Upper lobe of left lung (tissue), 6 donors: ENCODE measurements around the gene TRPV3. TPM values are rescaled to one million over a fixed set of nuclear protein-coding genes. Genes with fewer than 3 reads are reported as not detected.
"Not testable (repeated sequence)": the region's sequence is repeated elsewhere in the genome, so short reads cannot be mapped to it uniquely, and the experiment has no call there.

ENCODE experiments used
- ATAC-seq, 2 donors: fragments of 200-7000 bp; cut with Tn5 transposase; one replicate each; pipeline ENCODE4 v1.9.1; 2022; ENCODE audit warnings: mild to moderate bottlenecking in 2 of 2, moderate library complexity in 2 of 2; ENCODE audit not compliant: low FRiP score in 2 of 2
- DNase-seq, 2 donors: peaks; one replicate each; pipeline ENCODE4 v3.0.0-alpha.2; 2019 to 2020
- H3K27ac ChIP-seq, 4 donors: fragments of 200-600 bp; sonication (generic); one replicate each; pipeline ENCODE4 v1.5.1; 2016 to 2019
- H3K27me3 ChIP-seq, 4 donors: fragments of 200-600 bp; sonication (generic); one replicate each; pipeline ENCODE4 v1.5.1; 2017 to 2019
- H3K36me3 ChIP-seq, 4 donors: fragments of 200-600 bp; sonication (generic); one replicate each; pipeline ENCODE4 v1.5.1; 2016 to 2019
- H3K4me1 ChIP-seq, 4 donors: fragments of 200-600 bp; sonication (generic); one replicate each; pipeline ENCODE4 v1.5.1; 2018 to 2019
- H3K4me3 ChIP-seq, 4 donors: fragments of 200-600 bp; sonication (generic); one replicate each; pipeline ENCODE4 v1.5.1; 2017 to 2019; ENCODE audit warnings: mild to moderate bottlenecking in 2 of 4, moderate library complexity in 1 of 4
- H3K9me3 ChIP-seq, 4 donors: fragments of 200-600 bp; sonication (generic); one replicate each; pipeline ENCODE4 v1.5.1; 2018 to 2019
- EP300 ChIP-seq, 4 donors: sonication (generic); formaldehyde crosslinking; IDR thresholded peaks; one replicate each; pipeline ENCODE4 v1.5.1; 2017; ENCODE audit warnings: antibody characterized with exemption in 4 of 4, control low read depth in 2 of 4
- POLR2A ChIP-seq, 4 donors: fragments of 450-650 bp; IDR thresholded peaks; one replicate each; pipeline ENCODE4 v1.5.1; 2016 to 2017; ENCODE audit warnings: antibody characterized with exemption in 4 of 4, mild to moderate bottlenecking in 2 of 4
- POLR2AphosphoS5 ChIP-seq, 2 donors: sonication (generic); formaldehyde crosslinking; IDR thresholded peaks; one replicate each; pipeline ENCODE4 v1.5.1; 2017; ENCODE audit warnings: antibody characterized with exemption in 2 of 2
- WGBS, 2 donors: methylation state at CpG; one replicate each; pipeline ENCODE4 v1.1.5; 2017 to 2018; 5-methylcytosine and 5-hydroxymethylcytosine counted together
- total RNA-seq, 6 donors: library from RNA; depleted of rRNA in 4 of 6; stranded (reverse); fragments of >200 nt in 4 of 6; gene quantifications; one replicate each; pipeline versions ENCODE4 v1.1.0 to v1.2.1, GENCODE V29; 2016 to 2021
- TF ChIP-seq, protein P1 (sequence below), 6 experiments: fragments of 450-650 bp in 4 of 6; fragments of 200-600 bp in 2 of 6; sonication (generic) in 2 of 6; IDR thresholded peaks; one replicate each; pipeline ENCODE4 v1.5.1; 2016 to 2019; ENCODE audit warnings: antibody characterized with exemption in 6 of 6
- donor health status: DM: no; HTN: no; CAD: no; lungs with moderate emphysema.
- donor health status: DM: no; HTN: yes; CAD: no; lungs with severe emphysema.

The TRPV3 gene
- total RNA-seq, 6 donors from 2014 or later, result under 0.01 to 0.84 (median 0.28) TPM

DNA sequence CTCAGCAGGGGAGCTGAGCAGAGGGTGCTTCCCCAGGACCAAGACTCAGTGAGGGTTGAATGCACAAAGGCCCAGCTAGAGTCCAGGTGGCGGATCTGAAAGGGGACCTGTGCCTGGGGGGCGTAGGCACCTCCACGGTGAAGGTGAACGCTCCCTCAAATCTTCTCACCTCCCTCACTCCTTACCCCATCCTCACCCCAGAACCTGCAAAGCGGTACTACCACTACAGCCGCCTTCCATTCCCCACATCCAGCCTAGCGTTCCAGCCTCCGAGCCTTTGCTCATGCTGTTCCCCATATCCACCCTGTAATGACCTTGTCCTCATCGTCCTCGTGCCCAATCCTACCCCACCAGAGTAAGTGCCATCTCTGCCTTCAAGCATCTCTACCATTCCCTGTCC, 30.6 kb downstream of the TRPV3 start:
- Histone ChIP-seq H3K9me3 (no peaks in the 10 kb centered on the region), H3K27ac (no peak overlapping the region), H3K27me3 (no peaks in the 10 kb centered on the region), H3K4me3 (no peak overlapping the region), H3K36me3 (no peaks in the 10 kb centered on the region), H3K4me1 (no peaks in the 10 kb centered on the region)
- TF ChIP-seq POLR2AphosphoS5 (IDR thresholded peaks at IDR 0.05), result no peak
- TF ChIP-seq EP300 (IDR thresholded peaks at IDR 0.05), result no peak
- TF ChIP-seq POLR2A (IDR thresholded peaks at IDR 0.05), result no peak
- TF ChIP-seq, protein P1, sequence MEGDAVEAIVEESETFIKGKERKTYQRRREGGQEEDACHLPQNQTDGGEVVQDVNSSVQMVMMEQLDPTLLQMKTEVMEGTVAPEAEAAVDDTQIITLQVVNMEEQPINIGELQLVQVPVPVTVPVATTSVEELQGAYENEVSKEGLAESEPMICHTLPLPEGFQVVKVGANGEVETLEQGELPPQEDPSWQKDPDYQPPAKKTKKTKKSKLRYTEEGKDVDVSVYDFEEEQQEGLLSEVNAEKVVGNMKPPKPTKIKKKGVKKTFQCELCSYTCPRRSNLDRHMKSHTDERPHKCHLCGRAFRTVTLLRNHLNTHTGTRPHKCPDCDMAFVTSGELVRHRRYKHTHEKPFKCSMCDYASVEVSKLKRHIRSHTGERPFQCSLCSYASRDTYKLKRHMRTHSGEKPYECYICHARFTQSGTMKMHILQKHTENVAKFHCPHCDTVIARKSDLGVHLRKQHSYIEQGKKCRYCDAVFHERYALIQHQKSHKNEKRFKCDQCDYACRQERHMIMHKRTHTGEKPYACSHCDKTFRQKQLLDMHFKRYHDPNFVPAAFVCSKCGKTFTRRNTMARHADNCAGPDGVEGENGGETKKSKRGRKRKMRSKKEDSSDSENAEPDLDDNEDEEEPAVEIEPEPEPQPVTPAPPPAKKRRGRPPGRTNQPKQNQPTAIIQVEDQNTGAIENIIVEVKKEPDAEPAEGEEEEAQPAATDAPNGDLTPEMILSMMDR (IDR thresholded peaks at IDR 0.05), result no peak
- ATAC-seq, result no peak
- DNase-seq, result no peak
- 83 to 84% methylated on average over 10 of the region's 10 CpGs for WGBS, 2 donors

- Histone ChIP-seq H3K36me3 (no peaks in the 10 kb centered on the region), H3K27me3 (no peaks in the 10 kb centered on the region), H3K27ac (no peak overlapping the region), H3K4me1 (no peaks in the 10 kb centered on the region), H3K4me3 (no peak overlapping the region), H3K9me3 (no peaks in the 10 kb centered on the region)
- TF ChIP-seq EP300 (IDR thresholded peaks at IDR 0.05), result no peak
- no peak for TF ChIP-seq POLR2A (IDR thresholded peaks at IDR 0.05)
- TF ChIP-seq, protein P1 (IDR thresholded peaks at IDR 0.05), result no peak
- TF ChIP-seq POLR2AphosphoS5 (IDR thresholded peaks at IDR 0.05), result no peak
- no peak for DNase-seq
- WGBS, 2 donors, result 85 to 88% methylated on average over 12 of the region's 12 CpGs
- ATAC-seq, result no peak
These were observed 31.1 kb downstream of the TRPV3 start for GRCh38 chr17:3526491-3526890.

GRCh38 chr17:3524024-3524423, 33.6 kb downstream of the TRPV3 start:
- WGBS, 2 donors, result 91 to 99% methylated on average over 13 of the region's 13 CpGs
- Histone ChIP-seq H3K27ac (no peak overlapping the region), H3K27me3 (no peaks in the 10 kb centered on the region), H3K4me3 (no peak overlapping the region), H3K4me1 (no peaks in the 10 kb centered on the region), H3K9me3 (no peaks in the 10 kb centered on the region), H3K36me3 (no peaks in the 10 kb centered on the region)
- TF ChIP-seq, protein P1 (IDR thresholded peaks at IDR 0.05), result no peak
- TF ChIP-seq POLR2AphosphoS5 (IDR thresholded peaks at IDR 0.05) (no peak), EP300 (IDR thresholded peaks at IDR 0.05) (no peak), POLR2A (IDR thresholded peaks at IDR 0.05) (no peak)
- ATAC-seq, result no peak
- DNase-seq, result no peak

DNA sequence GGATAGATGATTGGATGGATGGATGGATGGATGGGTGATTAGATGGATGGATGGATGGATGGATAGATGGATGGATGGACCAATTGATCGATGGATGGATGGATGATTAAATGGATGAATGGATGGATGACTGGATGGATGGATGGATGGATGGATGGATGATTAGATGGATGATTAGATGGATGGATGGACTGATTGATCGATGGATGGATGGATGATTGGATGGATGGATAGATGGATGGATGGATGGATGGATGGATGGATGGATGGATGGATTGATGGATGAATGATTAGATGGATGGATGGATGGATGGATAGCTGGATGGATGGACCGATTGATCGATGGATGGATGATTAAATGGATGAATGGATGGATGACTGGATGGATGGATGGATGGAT, 38.1 kb downstream of the TRPV3 start:
- not testable (repeated sequence) for H3K27ac ChIP-seq, H3K27me3 ChIP-seq, DNase-seq, H3K4me3 ChIP-seq, ATAC-seq, H3K36me3 ChIP-seq, H3K9me3 ChIP-seq, H3K4me1 ChIP-seq
- 88 to 89% methylated on average over 4 of the region's 4 CpGs for WGBS, 2 donors

- Histone ChIP-seq H3K4me1 (no peaks in the 10 kb centered on the region), H3K27ac (no peak overlapping the region), H3K9me3 (no peaks in the 10 kb centered on the region), H3K36me3 (no peaks in the 10 kb centered on the region), H3K4me3 (no peak overlapping the region), H3K27me3 (no peaks in the 10 kb centered on the region)
- DNase-seq, result no peak
- no peak for TF ChIP-seq EP300 (IDR thresholded peaks at IDR 0.05)
- ATAC-seq, result no peak
- 60 to 69% methylated on average over 9 of the region's 9 CpGs for WGBS, 2 donors
These were observed 42.7 kb downstream of the TRPV3 start for GRCh38 chr17:3514873-3515272.

GRCh38 chr17:3514167-3514566, 43.4 kb downstream of the TRPV3 start:
- not testable (repeated sequence) for DNase-seq, H3K4me1 ChIP-seq, H3K27ac ChIP-seq, H3K4me3 ChIP-seq, ATAC-seq, H3K27me3 ChIP-seq, H3K36me3 ChIP-seq, H3K9me3 ChIP-seq
- 93 to 99% methylated on average over 7 to 11 of the region's 11 CpGs for WGBS, 2 donors
